ENCODE data around the gene GABRA4. TPM values are rescaled to one million over a fixed set of nuclear protein-coding genes. Genes with fewer than 3 reads are reported as not detected.

GABRA4 gene
- polyA plus RNA-seq, 1 of the 3 experiments (the other 2 are of a cell fraction), result not detected

DNA sequence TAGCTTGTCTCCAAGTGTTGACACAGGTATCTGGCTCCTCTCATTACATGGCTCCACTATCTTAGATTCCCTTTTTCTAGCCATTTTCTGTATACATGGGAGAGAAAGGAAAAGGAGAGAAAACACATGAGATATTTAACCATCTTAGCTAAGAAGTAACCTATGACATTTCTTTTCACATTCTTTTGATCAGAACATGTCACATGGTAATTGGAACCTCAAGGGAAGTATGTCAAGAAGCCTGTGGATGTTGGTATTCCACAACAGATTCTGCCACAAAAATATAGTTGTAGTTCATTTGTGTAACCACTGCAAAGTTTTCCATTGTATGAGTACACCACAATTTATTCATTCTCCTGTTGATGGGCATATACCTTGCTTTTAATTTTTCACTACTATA, 19.3 kb upstream of the GABRA4 start:
- Histone ChIP-seq H2AFZ (ENCODE audit: low read depth) (no peak overlapping the region), H3K9me2 (no peaks in the 10 kb centered on the region), H3K9ac (no peak overlapping the region), H3K36me3 (replicated peaks in 1 of 2; ENCODE audit: control insufficient read depth in 1 of 2, insufficient read depth in 2 of 2, low read length in 1 of 2) (no peaks in the 10 kb centered on the region), H3F3A (replicated peaks; ENCODE audit: insufficient read depth) (no peaks in the 10 kb centered on the region), H3K4me2 (no peak overlapping the region), H4K20me1 (ENCODE audit: insufficient read depth) (no peaks in the 10 kb centered on the region), H3K4me3 (ENCODE audit: low read depth in 2 of 2, low read length in 1 of 2) (no peak overlapping the region), H3K27me3 (ENCODE audit: insufficient read depth) (no peaks in the 10 kb centered on the region), H3K79me2 (ENCODE audit: insufficient read depth) (no peaks in the 10 kb centered on the region), H3K4me1 (ENCODE audit: control insufficient read depth in 1 of 2, insufficient read depth in 2 of 2, low read depth in 1 of 2, low read length in 1 of 2) (no peaks in the 10 kb centered on the region), H3K27ac (ENCODE audit: low read depth in 2 of 2, low read length in 1 of 2) (no peak overlapping the region), H3K9me3 (no peaks in the 10 kb centered on the region)
- DNase-seq, result no peak
- TF ChIP-seq RAD21 (IDR thresholded peaks at IDR 0.05; ENCODE audit: low read length) (no peak), FOSL2 (IDR thresholded peaks at IDR 0.05; ENCODE audit: borderline replicate concordance, low read depth) (no peak), RFX5 (IDR thresholded peaks at IDR 0.05; ENCODE audit: low read length) (no peak)
- ChIA-PET CTCF (interaction anchor here (1.4 kb wide), 1 partner anchor 12 kb away, joined by 5 read pairs; no protein-coding TSS in a partner anchor), POLR2A (no interaction called here)

DNA sequence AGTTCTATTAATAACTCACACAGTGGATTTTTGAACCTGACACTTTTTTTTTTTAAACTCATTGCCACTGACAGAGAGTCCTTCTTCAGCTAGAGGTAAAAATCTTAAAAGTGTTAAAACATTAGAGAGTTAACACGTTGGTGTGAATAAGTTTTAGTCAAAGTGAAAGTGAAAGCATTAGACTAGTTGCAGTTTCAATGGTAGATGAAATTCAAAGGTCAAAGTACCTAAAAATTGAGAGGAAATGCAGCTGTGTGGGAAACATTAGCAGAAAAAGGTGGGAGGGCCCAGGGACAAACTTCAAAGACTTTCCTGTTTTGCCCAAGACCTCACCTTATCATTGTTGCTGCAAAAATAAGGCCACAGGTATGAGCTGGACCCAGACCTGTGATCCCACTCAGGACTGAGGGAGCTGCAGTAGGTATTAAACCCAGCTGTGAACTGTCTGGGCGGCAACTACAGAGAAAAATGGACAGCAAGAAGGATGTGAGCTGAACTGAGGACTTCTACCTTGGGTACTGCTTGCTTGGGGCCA, 17.6 kb upstream of the GABRA4 start:
- H3K36me3 ChIP-seq (replicated peaks in 1 of 2; ENCODE audit: control insufficient read depth in 1 of 2, insufficient read depth in 2 of 2, low read length in 1 of 2), result no peaks in the 10 kb centered on the region
- H3K27ac ChIP-seq (ENCODE audit: low read depth in 2 of 2, low read length in 1 of 2), result no peak overlapping the region
- H3K79me2 ChIP-seq (ENCODE audit: insufficient read depth), result no peaks in the 10 kb centered on the region
- ChIA-PET CTCF (no interaction called here), POLR2A (no interaction called here)
- no peak for DNase-seq
- no peaks in the 10 kb centered on the region for H4K20me1 ChIP-seq (ENCODE audit: insufficient read depth)
- 1% methylated on average over 2 of the region's 2 CpGs for WGBS (ENCODE audit: low lambda C conversion rate)
- TF ChIP-seq EZH2phosphoT487 (IDR thresholded peaks at IDR 0.05; ENCODE audit: borderline replicate concordance, low read depth), result no peak
- TF ChIP-seq, protein P1, sequence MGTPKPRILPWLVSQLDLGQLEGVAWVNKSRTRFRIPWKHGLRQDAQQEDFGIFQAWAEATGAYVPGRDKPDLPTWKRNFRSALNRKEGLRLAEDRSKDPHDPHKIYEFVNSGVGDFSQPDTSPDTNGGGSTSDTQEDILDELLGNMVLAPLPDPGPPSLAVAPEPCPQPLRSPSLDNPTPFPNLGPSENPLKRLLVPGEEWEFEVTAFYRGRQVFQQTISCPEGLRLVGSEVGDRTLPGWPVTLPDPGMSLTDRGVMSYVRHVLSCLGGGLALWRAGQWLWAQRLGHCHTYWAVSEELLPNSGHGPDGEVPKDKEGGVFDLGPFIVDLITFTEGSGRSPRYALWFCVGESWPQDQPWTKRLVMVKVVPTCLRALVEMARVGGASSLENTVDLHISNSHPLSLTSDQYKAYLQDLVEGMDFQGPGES (IDR thresholded peaks at IDR 0.05; ENCODE audit: low read depth, low read length), result no peak
- TF ChIP-seq, protein P2, sequence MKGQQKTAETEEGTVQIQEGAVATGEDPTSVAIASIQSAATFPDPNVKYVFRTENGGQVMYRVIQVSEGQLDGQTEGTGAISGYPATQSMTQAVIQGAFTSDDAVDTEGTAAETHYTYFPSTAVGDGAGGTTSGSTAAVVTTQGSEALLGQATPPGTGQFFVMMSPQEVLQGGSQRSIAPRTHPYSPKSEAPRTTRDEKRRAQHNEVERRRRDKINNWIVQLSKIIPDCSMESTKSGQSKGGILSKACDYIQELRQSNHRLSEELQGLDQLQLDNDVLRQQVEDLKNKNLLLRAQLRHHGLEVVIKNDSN (IDR thresholded peaks at IDR 0.05; ENCODE audit: borderline replicate concordance, low read depth), result no peak
- no peak for TF ChIP-seq MEF2A (IDR thresholded peaks at IDR 0.05; ENCODE audit: borderline replicate concordance, low read depth)
- no peak for TF ChIP-seq RFX5 (IDR thresholded peaks at IDR 0.05; ENCODE audit: low read length)
- TF ChIP-seq, protein P3, sequence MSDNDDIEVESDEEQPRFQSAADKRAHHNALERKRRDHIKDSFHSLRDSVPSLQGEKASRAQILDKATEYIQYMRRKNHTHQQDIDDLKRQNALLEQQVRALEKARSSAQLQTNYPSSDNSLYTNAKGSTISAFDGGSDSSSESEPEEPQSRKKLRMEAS (IDR thresholded peaks at IDR 0.05; ENCODE audit: low read depth), result no peak
- no peak for TF ChIP-seq CHD2 (IDR thresholded peaks at IDR 0.05; ENCODE audit: low read length, partially characterized antibody)
- no peak for TF ChIP-seq POLR2AphosphoS5 (IDR thresholded peaks at IDR 0.05; ENCODE audit: low read depth, low read length)
- no peak for TF ChIP-seq FOXJ3 (CRISPR knock-in tag; IDR thresholded peaks at IDR 0.05)
- TF ChIP-seq, protein P4, sequence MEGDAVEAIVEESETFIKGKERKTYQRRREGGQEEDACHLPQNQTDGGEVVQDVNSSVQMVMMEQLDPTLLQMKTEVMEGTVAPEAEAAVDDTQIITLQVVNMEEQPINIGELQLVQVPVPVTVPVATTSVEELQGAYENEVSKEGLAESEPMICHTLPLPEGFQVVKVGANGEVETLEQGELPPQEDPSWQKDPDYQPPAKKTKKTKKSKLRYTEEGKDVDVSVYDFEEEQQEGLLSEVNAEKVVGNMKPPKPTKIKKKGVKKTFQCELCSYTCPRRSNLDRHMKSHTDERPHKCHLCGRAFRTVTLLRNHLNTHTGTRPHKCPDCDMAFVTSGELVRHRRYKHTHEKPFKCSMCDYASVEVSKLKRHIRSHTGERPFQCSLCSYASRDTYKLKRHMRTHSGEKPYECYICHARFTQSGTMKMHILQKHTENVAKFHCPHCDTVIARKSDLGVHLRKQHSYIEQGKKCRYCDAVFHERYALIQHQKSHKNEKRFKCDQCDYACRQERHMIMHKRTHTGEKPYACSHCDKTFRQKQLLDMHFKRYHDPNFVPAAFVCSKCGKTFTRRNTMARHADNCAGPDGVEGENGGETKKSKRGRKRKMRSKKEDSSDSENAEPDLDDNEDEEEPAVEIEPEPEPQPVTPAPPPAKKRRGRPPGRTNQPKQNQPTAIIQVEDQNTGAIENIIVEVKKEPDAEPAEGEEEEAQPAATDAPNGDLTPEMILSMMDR (IDR thresholded peaks at IDR 0.05), result no peak
- no peak for TF ChIP-seq FOSL2 (IDR thresholded peaks at IDR 0.05; ENCODE audit: borderline replicate concordance, low read depth)
- no peak overlapping the region for H2AFZ ChIP-seq (ENCODE audit: low read depth)
- H3K4me3 ChIP-seq (ENCODE audit: low read depth in 2 of 2, low read length in 1 of 2), result 0 out of 4 replicates have a peak overlapping the region, but pooled peaks of 1 of the 2 experiments have one; percentile 17
- no peaks in the 10 kb centered on the region for H3K9me3 ChIP-seq
- peak overlapping the region; percentile 54 for H3K4me2 ChIP-seq
- no peaks in the 10 kb centered on the region for H3F3A ChIP-seq (replicated peaks; ENCODE audit: insufficient read depth)
- H3K4me1 ChIP-seq (ENCODE audit: control insufficient read depth in 1 of 2, insufficient read depth in 2 of 2, low read depth in 1 of 2, low read length in 1 of 2), result no peaks in the 10 kb centered on the region
- no peaks in the 10 kb centered on the region; the same call in 1 of the 2 replicates for H3K27me3 ChIP-seq (ENCODE audit: insufficient read depth)
- H3K9me2 ChIP-seq, result no peaks in the 10 kb centered on the region
- H3K9ac ChIP-seq, result no peak overlapping the region

Data from SK-N-SH (cell line).